Esophagus muscularis mucosa (tissue), 3 donors: ENCODE data around the gene ITGAX.
"Not testable (repeated sequence)": the region's sequence is repeated elsewhere in the genome, so short reads cannot be mapped to it uniquely, and the experiment has no call there.

Source experiments
- EP300 ChIP-seq: sonication (generic); formaldehyde crosslinking; IDR thresholded peaks from one replicate; pipeline ENCODE4 v1.6.1; 2017; ENCODE audit warnings: antibody characterized with exemption
- TF ChIP-seq, protein P1 (sequence below), 3 experiments: fragments of 200-600 bp in 2 of 3; fragments of 450-650 bp in 1 of 3; sonication (generic) in 2 of 3; IDR thresholded peaks; one replicate each; pipeline ENCODE4 v1.5.1; 2017 to 2019; ENCODE audit warnings: antibody characterized with exemption in 3 of 3, mild to moderate bottlenecking in 2 of 3, moderate library complexity in 1 of 3

DNA sequence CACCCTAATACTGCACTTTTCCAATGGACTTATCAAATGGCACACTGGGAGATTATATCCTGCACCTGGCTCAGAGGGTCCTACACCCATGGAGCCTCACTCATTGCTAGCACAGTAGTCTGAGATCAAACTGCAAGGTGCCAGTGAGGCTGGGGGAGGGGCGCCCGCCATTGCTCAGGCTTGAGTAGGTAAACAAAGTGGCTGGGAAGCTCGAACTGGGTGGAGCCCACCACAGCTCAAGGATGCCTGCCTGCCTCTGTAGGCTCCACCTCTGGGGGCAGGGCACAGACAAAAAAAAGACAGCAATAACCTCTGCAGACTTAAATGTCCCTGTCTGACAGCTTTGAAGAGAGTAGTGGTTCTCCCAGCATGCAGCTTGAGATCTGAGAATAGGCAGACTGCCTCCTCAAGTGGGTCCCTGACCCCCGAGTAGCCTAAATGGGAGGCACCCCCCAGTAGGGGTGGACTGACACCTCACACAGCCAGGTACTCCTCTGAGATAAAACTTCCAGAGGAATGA lies 16.8 kb upstream of the ITGAX start:
- TF ChIP-seq, protein P1, sequence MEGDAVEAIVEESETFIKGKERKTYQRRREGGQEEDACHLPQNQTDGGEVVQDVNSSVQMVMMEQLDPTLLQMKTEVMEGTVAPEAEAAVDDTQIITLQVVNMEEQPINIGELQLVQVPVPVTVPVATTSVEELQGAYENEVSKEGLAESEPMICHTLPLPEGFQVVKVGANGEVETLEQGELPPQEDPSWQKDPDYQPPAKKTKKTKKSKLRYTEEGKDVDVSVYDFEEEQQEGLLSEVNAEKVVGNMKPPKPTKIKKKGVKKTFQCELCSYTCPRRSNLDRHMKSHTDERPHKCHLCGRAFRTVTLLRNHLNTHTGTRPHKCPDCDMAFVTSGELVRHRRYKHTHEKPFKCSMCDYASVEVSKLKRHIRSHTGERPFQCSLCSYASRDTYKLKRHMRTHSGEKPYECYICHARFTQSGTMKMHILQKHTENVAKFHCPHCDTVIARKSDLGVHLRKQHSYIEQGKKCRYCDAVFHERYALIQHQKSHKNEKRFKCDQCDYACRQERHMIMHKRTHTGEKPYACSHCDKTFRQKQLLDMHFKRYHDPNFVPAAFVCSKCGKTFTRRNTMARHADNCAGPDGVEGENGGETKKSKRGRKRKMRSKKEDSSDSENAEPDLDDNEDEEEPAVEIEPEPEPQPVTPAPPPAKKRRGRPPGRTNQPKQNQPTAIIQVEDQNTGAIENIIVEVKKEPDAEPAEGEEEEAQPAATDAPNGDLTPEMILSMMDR (IDR thresholded peaks at IDR 0.05), result not testable (repeated sequence)
- TF ChIP-seq EP300, result not testable (repeated sequence)
